Measurements from ENCODE around the gene SLC40A1.

Gene SLC40A1

DNA sequence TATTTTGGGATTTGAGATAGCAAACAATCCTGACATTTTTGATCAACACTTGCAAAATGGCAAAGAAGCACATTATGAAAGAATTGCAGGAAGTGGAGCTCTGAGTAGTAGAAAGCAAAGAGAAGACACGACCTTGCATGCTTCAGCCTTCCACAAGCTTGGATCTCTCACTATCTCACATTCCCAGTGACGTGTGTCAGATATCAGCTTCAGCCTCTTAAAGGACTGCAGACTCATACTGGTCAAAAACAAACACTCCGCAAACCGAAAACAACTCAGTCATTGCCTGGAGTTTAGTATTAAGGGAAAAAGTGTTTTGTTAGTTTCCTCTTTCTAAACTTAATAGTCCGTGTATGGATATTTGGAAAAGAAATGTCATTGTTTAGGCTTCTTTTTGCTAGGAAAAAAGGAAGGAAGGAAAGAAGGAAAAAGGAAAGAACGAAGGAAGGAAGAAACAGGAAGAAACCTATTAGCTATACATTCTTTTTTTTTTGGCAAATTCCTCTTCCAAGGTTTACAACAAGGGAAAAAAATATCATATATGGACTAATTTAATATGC lies 32.6 kb upstream of the SLC40A1 start:
- H2BK5ac ChIP-seq (ENCODE audit: low read depth, low read length, poor library complexity, severe bottlenecking) = no peak overlapping the region
- WGBS = 8% methylated on average over 3 of the region's 6 CpGs
- no peak overlapping the region for H3K14ac ChIP-seq (ENCODE audit: low read length in 2 of 2)
- H3K27ac ChIP-seq (ENCODE audit: low read length, poor library complexity, severe bottlenecking) = no peak overlapping the region
- H3K27me3 ChIP-seq (ENCODE audit: control insufficient read depth in 1 of 2, insufficient read depth in 1 of 2, low read length in 2 of 2) = no peaks in the 10 kb centered on the region
- no peak overlapping the region for H2AFZ ChIP-seq (ENCODE audit: low read depth, low read length)
- H3K9me3 ChIP-seq (ENCODE audit: control insufficient read depth, low read length) = no peaks in the 10 kb centered on the region
- no peaks in the 10 kb centered on the region for H3K79me1 ChIP-seq (replicated peaks; ENCODE audit: low read length, poor library complexity, severe bottlenecking)
- peak overlapping the region; percentile 8 for H3K4me2 ChIP-seq (ENCODE audit: low read length, poor library complexity, severe bottlenecking)
- H3K9ac ChIP-seq (ENCODE audit: low read length) = peak overlapping the region; percentile 94
- H3K36me3 ChIP-seq (ENCODE audit: control insufficient read depth in 1 of 2, insufficient read depth in 2 of 2, low read depth in 1 of 2, low read length in 2 of 2) = no peaks in the 10 kb centered on the region
- peak; percentile 91 for DNase-seq
- no peak overlapping the region for H3K23ac ChIP-seq (ENCODE audit: low read length in 2 of 2)
- H3K4me3 ChIP-seq (ENCODE audit: insufficient read depth in 1 of 2, low read depth in 1 of 2, low read length in 2 of 2) = peak overlapping the region in 1 of 2 experiments; percentile 70
- no peak overlapping the region for H2BK120ac ChIP-seq (ENCODE audit: low read depth, low read length)
- no peak overlapping the region for H4K8ac ChIP-seq (ENCODE audit: low read length)
- no peak overlapping the region for H3K18ac ChIP-seq (ENCODE audit: low read depth in 1 of 2, low read length in 2 of 2)
- no peak overlapping the region for H4K91ac ChIP-seq (ENCODE audit: low read length)
- H2BK15ac ChIP-seq (ENCODE audit: low read depth, poor library complexity, severe bottlenecking) = no peak overlapping the region
- H3K4me1 ChIP-seq (ENCODE audit: control insufficient read depth, insufficient read depth, low read depth, low read length) = no peaks in the 10 kb centered on the region
- H3K4ac ChIP-seq (ENCODE audit: low read depth in 1 of 2, low read length in 2 of 2) = no peak overlapping the region
- no peak overlapping the region for H2BK12ac ChIP-seq (ENCODE audit: low read length in 2 of 2)
- H2AK5ac ChIP-seq (ENCODE audit: low read length, severe bottlenecking) = no peak overlapping the region

DNA sequence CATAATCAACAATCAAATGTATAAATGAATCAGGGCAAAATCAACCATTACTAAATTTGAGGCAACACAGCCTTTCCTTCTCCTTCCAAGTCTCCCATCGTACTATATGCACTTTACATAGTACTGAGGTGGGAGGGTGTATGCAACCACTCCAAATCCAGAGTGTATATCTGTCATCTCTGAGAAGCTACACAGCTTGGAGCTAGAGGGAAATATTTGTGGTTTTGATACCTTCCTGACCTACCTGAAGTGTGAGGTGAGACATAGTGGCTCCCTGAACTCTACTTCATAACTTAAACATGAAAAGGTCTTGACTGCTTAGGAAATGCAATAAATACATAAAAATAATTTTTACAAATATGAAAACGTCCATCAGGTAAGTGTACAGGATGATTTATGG lies 30.1 kb upstream of the SLC40A1 start:
- Histone ChIP-seq H4K8ac (ENCODE audit: low read length) (no peak overlapping the region), H3K9ac (ENCODE audit: low read length) (no peak overlapping the region), H3K14ac (ENCODE audit: low read length in 2 of 2) (no peak overlapping the region), H2AFZ (ENCODE audit: low read depth, low read length) (no peak overlapping the region), H2BK12ac (ENCODE audit: low read length in 2 of 2) (no peak overlapping the region), H2BK5ac (ENCODE audit: low read depth, low read length, poor library complexity, severe bottlenecking) (no peak overlapping the region), H3K79me1 (replicated peaks; ENCODE audit: low read length, poor library complexity, severe bottlenecking) (no peaks in the 10 kb centered on the region), H3K4me2 (ENCODE audit: low read length, poor library complexity, severe bottlenecking) (no peak overlapping the region), H3K4me1 (ENCODE audit: control insufficient read depth, insufficient read depth, low read depth, low read length) (no peaks in the 10 kb centered on the region), H3K27me3 (ENCODE audit: control insufficient read depth in 1 of 2, insufficient read depth in 1 of 2, low read length in 2 of 2) (no peaks in the 10 kb centered on the region), H3K23ac (ENCODE audit: low read length in 2 of 2) (no peak overlapping the region), H3K9me3 (ENCODE audit: control insufficient read depth, low read length) (no peaks in the 10 kb centered on the region), H2BK120ac (ENCODE audit: low read depth, low read length) (no peak overlapping the region), H2AK5ac (ENCODE audit: low read length, severe bottlenecking) (no peak overlapping the region), H2BK15ac (ENCODE audit: low read depth, poor library complexity, severe bottlenecking) (no peak overlapping the region), H3K18ac (ENCODE audit: low read depth in 1 of 2, low read length in 2 of 2) (no peak overlapping the region), H4K91ac (ENCODE audit: low read length) (no peak overlapping the region), H3K4me3 (ENCODE audit: insufficient read depth in 1 of 2, low read depth in 1 of 2, low read length in 2 of 2) (no peak overlapping the region), H3K36me3 (ENCODE audit: control insufficient read depth in 1 of 2, insufficient read depth in 2 of 2, low read depth in 1 of 2, low read length in 2 of 2) (no peaks in the 10 kb centered on the region), H3K4ac (ENCODE audit: low read depth in 1 of 2, low read length in 2 of 2) (no peak overlapping the region), H3K27ac (ENCODE audit: low read length, poor library complexity, severe bottlenecking) (no peak overlapping the region)
- no peak for DNase-seq
- no CpG with 5 or more reads among the region's 2 CpGs for WGBS

DNA sequence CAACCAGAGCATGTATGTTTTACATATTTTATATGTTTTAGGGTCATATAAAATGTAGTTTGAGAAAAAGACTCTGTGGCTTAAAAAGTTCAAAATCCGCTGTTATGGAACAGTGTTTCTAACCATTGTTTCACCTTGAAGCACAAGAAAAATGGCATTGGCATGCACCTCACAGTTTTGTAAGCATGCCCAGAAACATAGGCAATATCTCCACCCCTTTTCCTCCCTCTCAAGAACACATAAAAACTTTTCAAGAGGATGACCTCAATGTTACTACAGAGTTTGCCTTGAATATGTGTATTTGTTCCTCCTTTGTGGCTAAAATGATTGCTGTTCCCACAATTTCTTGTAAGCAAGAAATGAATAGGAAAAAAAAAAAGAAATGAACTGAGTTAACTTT lies 29.3 kb upstream of the SLC40A1 start:
- Histone ChIP-seq H2BK120ac (ENCODE audit: low read depth, low read length) (no peak overlapping the region), H3K14ac (ENCODE audit: low read length in 2 of 2) (no peak overlapping the region), H4K91ac (ENCODE audit: low read length) (no peak overlapping the region), H3K79me1 (replicated peaks; ENCODE audit: low read length, poor library complexity, severe bottlenecking) (no peaks in the 10 kb centered on the region), H3K27ac (ENCODE audit: low read length, poor library complexity, severe bottlenecking) (no peak overlapping the region), H3K23ac (ENCODE audit: low read length in 2 of 2) (no peak overlapping the region), H3K4ac (ENCODE audit: low read depth in 1 of 2, low read length in 2 of 2) (no peak overlapping the region), H3K27me3 (ENCODE audit: control insufficient read depth in 1 of 2, insufficient read depth in 1 of 2, low read length in 2 of 2) (no peaks in the 10 kb centered on the region), H2AK5ac (ENCODE audit: low read length, severe bottlenecking) (no peak overlapping the region), H2AFZ (ENCODE audit: low read depth, low read length) (no peak overlapping the region), H3K18ac (ENCODE audit: low read depth in 1 of 2, low read length in 2 of 2) (no peak overlapping the region), H3K9me3 (ENCODE audit: control insufficient read depth, low read length) (no peaks in the 10 kb centered on the region), H3K9ac (ENCODE audit: low read length) (no peak overlapping the region), H3K36me3 (ENCODE audit: control insufficient read depth in 1 of 2, insufficient read depth in 2 of 2, low read depth in 1 of 2, low read length in 2 of 2) (no peaks in the 10 kb centered on the region), H2BK15ac (ENCODE audit: low read depth, poor library complexity, severe bottlenecking) (no peak overlapping the region), H3K4me1 (ENCODE audit: control insufficient read depth, insufficient read depth, low read depth, low read length) (no peaks in the 10 kb centered on the region), H3K4me2 (ENCODE audit: low read length, poor library complexity, severe bottlenecking) (no peak overlapping the region), H2BK5ac (ENCODE audit: low read depth, low read length, poor library complexity, severe bottlenecking) (no peak overlapping the region), H2BK12ac (ENCODE audit: low read length in 2 of 2) (no peak overlapping the region), H3K4me3 (ENCODE audit: insufficient read depth in 1 of 2, low read depth in 1 of 2, low read length in 2 of 2) (no peak overlapping the region), H4K8ac (ENCODE audit: low read length) (no peak overlapping the region)
- 100% methylated on average over 1 of the region's 1 CpG for WGBS
- no peak for DNase-seq

DNA sequence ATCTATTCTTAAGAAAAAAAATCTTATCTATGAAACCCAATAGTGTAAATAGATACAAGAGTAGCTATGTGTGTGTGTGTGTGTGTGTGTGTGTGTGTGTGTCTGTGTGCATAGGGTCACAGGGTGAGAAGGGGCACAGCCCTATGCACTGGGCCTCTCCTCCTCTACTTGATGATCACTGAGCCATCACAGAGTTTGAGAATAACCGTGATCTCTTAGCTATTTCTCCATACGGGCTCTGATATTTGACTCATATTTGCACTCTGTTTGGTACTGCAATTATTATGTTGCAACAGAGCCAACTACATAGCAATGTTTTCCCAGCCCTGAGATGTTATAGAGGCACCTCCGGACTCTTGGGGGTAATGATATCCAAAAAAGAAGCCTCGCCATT lies 28.8 kb upstream of the SLC40A1 start:
- Histone ChIP-seq H3K27ac (ENCODE audit: low read length, poor library complexity, severe bottlenecking) (no peak overlapping the region), H3K4me3 (ENCODE audit: insufficient read depth in 1 of 2, low read depth in 1 of 2, low read length in 2 of 2) (no peak overlapping the region), H2AK5ac (ENCODE audit: low read length, severe bottlenecking) (no peak overlapping the region), H3K14ac (ENCODE audit: low read length in 2 of 2) (no peak overlapping the region), H2BK12ac (ENCODE audit: low read length in 2 of 2) (no peak overlapping the region), H3K23ac (ENCODE audit: low read length in 2 of 2) (no peak overlapping the region), H3K9ac (ENCODE audit: low read length) (peak overlapping the region; percentile 51), H3K4ac (ENCODE audit: low read depth in 1 of 2, low read length in 2 of 2) (no peak overlapping the region), H3K27me3 (ENCODE audit: control insufficient read depth in 1 of 2, insufficient read depth in 1 of 2, low read length in 2 of 2) (no peaks in the 10 kb centered on the region), H3K36me3 (ENCODE audit: control insufficient read depth in 1 of 2, insufficient read depth in 2 of 2, low read depth in 1 of 2, low read length in 2 of 2) (no peaks in the 10 kb centered on the region), H4K91ac (ENCODE audit: low read length) (no peak overlapping the region), H3K4me2 (ENCODE audit: low read length, poor library complexity, severe bottlenecking) (no peak overlapping the region), H2AFZ (ENCODE audit: low read depth, low read length) (no peak overlapping the region), H3K79me1 (replicated peaks; ENCODE audit: low read length, poor library complexity, severe bottlenecking) (no peaks in the 10 kb centered on the region), H2BK120ac (ENCODE audit: low read depth, low read length) (no peak overlapping the region), H3K4me1 (ENCODE audit: control insufficient read depth, insufficient read depth, low read depth, low read length) (no peaks in the 10 kb centered on the region), H3K18ac (ENCODE audit: low read depth in 1 of 2, low read length in 2 of 2) (no peak overlapping the region), H2BK15ac (ENCODE audit: low read depth, poor library complexity, severe bottlenecking) (no peak overlapping the region), H4K8ac (ENCODE audit: low read length) (no peak overlapping the region), H3K9me3 (ENCODE audit: control insufficient read depth, low read length) (no peaks in the 10 kb centered on the region), H2BK5ac (ENCODE audit: low read depth, low read length, poor library complexity, severe bottlenecking) (no peak overlapping the region)
- DNase-seq = peak; percentile 11
- WGBS = 86% methylated on average over 2 of the region's 4 CpGs
